HL-60 (cell line): ENCODE measurements around the gene SUFU.

ENCODE experiments used
- DNase-seq, 2 experiments: peaks; one replicate each; pipeline ENCODE4 v3.0.0-alpha.2; 2010 to 2020; ENCODE audit warnings: low read depth in 1 of 2, low spot score in 1 of 2
- H3K27ac ChIP-seq: fragments of 250-450 bp; sonication (Bioruptor Pico); replicated peaks from 2 replicates; pipeline ENCODE4 v1.5.1; 2020; ENCODE audit warnings: mild to moderate bottlenecking, moderate library complexity
- H3K27me3 ChIP-seq: fragments of 250-450 bp; sonication (Bioruptor Pico); 2 replicates; pipeline ENCODE4 v1.5.1; 2021; ENCODE audit warnings: mild to moderate bottlenecking, moderate library complexity; ENCODE audit not compliant: insufficient read depth, poor library complexity, severe bottlenecking
- H3K4me3 ChIP-seq: replicated peaks from 2 replicates; pipeline ENCODE4 v1.5.1; 2011; ENCODE audit warnings: mild to moderate bottlenecking, control low read depth, low read length; ENCODE audit not compliant: insufficient read depth
- CTCF ChIP-seq: IDR thresholded peaks from one replicate; pipeline ENCODE4 v1.5.1; 2011; ENCODE audit warnings: low read length, control low read depth, inconsistent platforms; ENCODE audit not compliant: insufficient read depth
- GABPA ChIP-seq: IDR thresholded peaks from 2 replicates; pipeline ENCODE4 v1.6.1; 2012; ENCODE audit warnings: low read depth
- POLR2AphosphoS5 ChIP-seq: IDR thresholded peaks from 2 replicates; pipeline ENCODE4 v1.6.1; 2012; ENCODE audit warnings: low read depth
- REST ChIP-seq: IDR thresholded peaks from 2 replicates; pipeline ENCODE4 v1.6.1; 2012; ENCODE audit warnings: low read depth; ENCODE audit not compliant: insufficient replicate concordance
- SPI1 ChIP-seq: IDR thresholded peaks from 2 replicates; pipeline ENCODE4 v1.6.1; 2012; ENCODE audit warnings: low read depth, mild to moderate bottlenecking, borderline replicate concordance

The SUFU gene

DNA sequence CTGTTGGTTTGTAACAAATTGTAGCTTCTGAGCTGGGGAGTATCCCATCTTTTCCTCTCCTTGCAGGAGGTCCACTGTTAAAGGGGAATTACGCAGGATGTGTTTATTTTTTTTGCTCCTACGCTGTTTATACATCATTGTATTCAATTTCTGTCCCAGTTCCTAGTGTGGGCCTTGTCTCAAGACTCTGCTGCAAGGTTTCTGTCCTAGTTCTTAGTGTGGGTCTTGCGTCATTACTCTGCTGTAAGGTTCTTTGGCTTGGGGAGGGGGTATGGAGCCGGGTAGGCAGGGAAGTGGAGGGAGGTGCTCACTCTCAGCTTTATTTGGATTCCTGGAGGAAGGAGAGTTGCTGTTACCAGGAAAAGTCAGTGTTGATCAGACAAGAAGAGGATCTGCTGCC lies 76.5 kb downstream of the SUFU start:
- H3K27me3 ChIP-seq = no peaks in the 10 kb centered on the region
- TF ChIP-seq REST (no peak), SPI1 (no peak), CTCF (no peak), POLR2AphosphoS5 (no peak), GABPA (no peak)
- no peak overlapping the region for H3K27ac ChIP-seq
- DNase-seq = peak; percentile 27 to 53
- H3K4me3 ChIP-seq = no peak overlapping the region

GRCh38 chr10:102581401-102581800 lies 77.6 kb downstream of the SUFU start:
- no peak for DNase-seq

DNA sequence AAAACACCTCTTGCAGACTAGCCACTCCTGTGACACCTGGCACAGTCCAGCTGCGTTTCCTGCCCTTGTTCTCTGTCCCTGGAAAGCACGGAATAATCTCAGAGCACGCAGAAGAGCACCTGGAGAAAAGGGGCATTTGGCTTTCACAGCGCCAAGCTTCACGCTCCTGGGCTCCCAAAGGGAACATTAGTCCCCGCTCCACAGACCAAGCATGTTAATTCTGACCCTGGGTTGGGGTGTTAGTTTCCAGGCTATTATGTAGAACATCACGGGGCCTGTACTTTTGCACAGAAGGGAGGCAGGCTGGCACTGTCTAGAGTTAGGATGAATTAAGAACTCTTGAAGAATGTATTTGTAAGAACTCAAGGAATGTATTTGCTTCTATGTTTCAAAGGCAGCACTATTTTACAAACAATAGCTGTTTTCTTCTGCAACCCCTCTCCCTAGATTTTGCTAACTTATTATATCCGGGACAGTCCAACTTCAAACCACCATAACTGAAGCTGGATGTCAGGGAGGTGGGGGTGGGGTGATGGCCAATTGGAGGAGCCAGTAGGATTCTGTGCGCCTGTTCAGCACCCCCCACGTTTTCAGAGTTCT lies 78.3 kb downstream of the SUFU start:
- Histone ChIP-seq H3K27me3 (no peaks in the 10 kb centered on the region), H3K27ac (no peak overlapping the region), H3K4me3 (no peak overlapping the region)
- TF ChIP-seq SPI1 = no peak
- no peak for TF ChIP-seq POLR2AphosphoS5
- TF ChIP-seq REST = no peak
- TF ChIP-seq GABPA = no peak
- TF ChIP-seq CTCF = no peak
- DNase-seq = no peak

More at GRCh38 chr10:102581401-102581800, 77.6 kb downstream of the SUFU start:
- no peaks in the 10 kb centered on the region for H3K27me3 ChIP-seq
- no peak overlapping the region for H3K4me3 ChIP-seq
- no peak overlapping the region for H3K27ac ChIP-seq
- no peak for TF ChIP-seq CTCF
